Activated naive CD8-positive, alpha-beta T cell treated with anti-CD3 and anti-CD28 coated beads, Interleukin-2, amount 50 U/mL, for 24 hours (primary cell): Measurements from ENCODE around the gene FIG4.
"Not testable (repeated sequence)": the region's sequence is repeated elsewhere in the genome, so short reads cannot be mapped to it uniquely, and the experiment has no call there.

ENCODE experiments used
- ATAC-seq: fragments of 150-1000 bp; cut with Tn5 transposase; one replicate; pipeline ENCODE4 v1.10.0; 2021
- DNase-seq: peaks from one replicate; pipeline ENCODE4 v3.0.0; 2021
- H3K27ac Mint-ChIP-seq: one replicate; pipeline ENCODE4 v1.8.0; 2021; ENCODE audit warnings: mild to moderate bottlenecking, mixed read lengths
- H3K27me3 Mint-ChIP-seq: one replicate; pipeline ENCODE4 v1.8.0; 2021; ENCODE audit warnings: mixed read lengths
- H3K36me3 Mint-ChIP-seq: one replicate; pipeline ENCODE4 v1.8.0; 2021; ENCODE audit warnings: low read depth, mixed read lengths
- H3K4me1 Mint-ChIP-seq: one replicate; pipeline ENCODE4 v1.8.0; 2021; ENCODE audit warnings: mixed read lengths
- H3K4me3 Mint-ChIP-seq: one replicate; pipeline ENCODE4 v1.8.0; 2021; ENCODE audit warnings: mild to moderate bottlenecking, moderate library complexity, mixed read lengths
- H3K9me3 Mint-ChIP-seq: one replicate; pipeline ENCODE4 v1.8.0; 2021; ENCODE audit warnings: mixed read lengths

FIG4 gene

GRCh38 chr6:109816452-109817374 is 125.6 kb downstream of the FIG4 start:
- DNase-seq (no peak), ATAC-seq (no peak)
- Mint-ChIP-seq H3K9me3 (no peaks in the 10 kb centered on the region), H3K27ac (no peak overlapping the region), H3K36me3 (peaks cover 3% of the 10 kb centered on the region), H3K27me3 (no peaks in the 10 kb centered on the region), H3K4me3 (no peak overlapping the region), H3K4me1 (peaks cover 10% of the 10 kb centered on the region)

GRCh38 chr6:109820706-109821350 is 129.7 kb downstream of the FIG4 start:
- Mint-ChIP-seq H3K36me3 (peaks cover 8% of the 10 kb centered on the region), H3K27me3 (no peaks in the 10 kb centered on the region), H3K27ac (no peak overlapping the region), H3K4me3 (no peak overlapping the region), H3K9me3 (no peaks in the 10 kb centered on the region), H3K4me1 (peaks cover 10% of the 10 kb centered on the region)
- DNase-seq: no peak
- ATAC-seq: no peak

GRCh38 chr6:109821428-109821827 is 130.3 kb downstream of the FIG4 start:
- H3K27ac Mint-ChIP-seq: no peak overlapping the region
- DNase-seq (no peak), ATAC-seq (no peak)
- H3K4me1 Mint-ChIP-seq: peaks cover 10% of the 10 kb centered on the region
- no peak overlapping the region for H3K4me3 Mint-ChIP-seq
- H3K27me3 Mint-ChIP-seq: no peaks in the 10 kb centered on the region
- no peaks in the 10 kb centered on the region for H3K9me3 Mint-ChIP-seq
- H3K36me3 Mint-ChIP-seq: peaks cover 12% of the 10 kb centered on the region

- no peak for DNase-seq
- Mint-ChIP-seq H3K4me1 (peaks cover 10% of the 10 kb centered on the region), H3K4me3 (no peak overlapping the region), H3K27me3 (no peaks in the 10 kb centered on the region), H3K9me3 (no peaks in the 10 kb centered on the region), H3K36me3 (peaks cover 31% of the 10 kb centered on the region), H3K27ac (no peak overlapping the region)
- ATAC-seq: no peak
Measured at GRCh38 chr6:109824105-109824504, 133.0 kb downstream of the FIG4 start.

- Mint-ChIP-seq H3K4me1 (no peaks in the 10 kb centered on the region), H3K27ac (no peak overlapping the region), H3K36me3 (peaks cover 47% of the 10 kb centered on the region), H3K27me3 (no peaks in the 10 kb centered on the region), H3K4me3 (no peak overlapping the region), H3K9me3 (peaks cover 12% of the 10 kb centered on the region)
- ATAC-seq (no peak), DNase-seq (no peak)
Measured at GRCh38 chr6:109826551-109826950, 135.5 kb downstream of the FIG4 start.

GRCh38 chr6:109831352-109831751 is 140.3 kb downstream of the FIG4 start:
- not testable (repeated sequence) for H3K4me1 Mint-ChIP-seq, H3K4me3 Mint-ChIP-seq, DNase-seq, H3K27ac Mint-ChIP-seq, H3K27me3 Mint-ChIP-seq, ATAC-seq
- peaks cover 39% of the 10 kb centered on the region for H3K36me3 Mint-ChIP-seq
- peaks cover 18% of the 10 kb centered on the region for H3K9me3 Mint-ChIP-seq

GRCh38 chr6:109834131-109834530 is 143.0 kb downstream of the FIG4 start:
- peaks cover 18% of the 10 kb centered on the region for H3K9me3 Mint-ChIP-seq
- no peak for DNase-seq
- ATAC-seq: no peak
- no peak overlapping the region for H3K27ac Mint-ChIP-seq
- H3K36me3 Mint-ChIP-seq: peaks cover 18% of the 10 kb centered on the region
- H3K4me1 Mint-ChIP-seq: no peaks in the 10 kb centered on the region
- no peak overlapping the region for H3K4me3 Mint-ChIP-seq
- H3K27me3 Mint-ChIP-seq: no peaks in the 10 kb centered on the region

GRCh38 chr6:109834595-109835437 is 143.7 kb downstream of the FIG4 start:
- no peaks in the 10 kb centered on the region for H3K4me1 Mint-ChIP-seq
- peaks cover 11% of the 10 kb centered on the region for H3K36me3 Mint-ChIP-seq
- H3K4me3 Mint-ChIP-seq: no peak overlapping the region
- peaks cover 16% of the 10 kb centered on the region for H3K9me3 Mint-ChIP-seq
- no peak overlapping the region for H3K27ac Mint-ChIP-seq
- H3K27me3 Mint-ChIP-seq: no peaks in the 10 kb centered on the region
- DNase-seq: no peak
- ATAC-seq: no peak

- no peak overlapping the region for H3K27ac Mint-ChIP-seq
- no peaks in the 10 kb centered on the region for H3K4me1 Mint-ChIP-seq
- DNase-seq: no peak
- H3K27me3 Mint-ChIP-seq: no peaks in the 10 kb centered on the region
- H3K9me3 Mint-ChIP-seq: no peaks in the 10 kb centered on the region
- no peaks in the 10 kb centered on the region for H3K36me3 Mint-ChIP-seq
- H3K4me3 Mint-ChIP-seq: no peak overlapping the region
- no peak for ATAC-seq
Measured at GRCh38 chr6:109840034-109840433, 148.9 kb downstream of the FIG4 start.

GRCh38 chr6:109840796-109841195 is 149.7 kb downstream of the FIG4 start:
- Mint-ChIP-seq H3K27ac (no peak overlapping the region), H3K4me1 (no peaks in the 10 kb centered on the region), H3K4me3 (no peak overlapping the region), H3K27me3 (no peaks in the 10 kb centered on the region), H3K9me3 (no peaks in the 10 kb centered on the region), H3K36me3 (no peaks in the 10 kb centered on the region)
- ATAC-seq (no peak), DNase-seq (no peak)

GRCh38 chr6:109841869-109842268 is 150.8 kb downstream of the FIG4 start:
- H3K4me1 Mint-ChIP-seq: no peaks in the 10 kb centered on the region
- no peak overlapping the region for H3K27ac Mint-ChIP-seq

GRCh38 chr6:109852713-109853112 is 161.6 kb downstream of the FIG4 start:
- no peak for DNase-seq
- no peak for ATAC-seq
- Mint-ChIP-seq H3K4me1 (no peaks in the 10 kb centered on the region), H3K27ac (no peak overlapping the region), H3K9me3 (no peaks in the 10 kb centered on the region), H3K4me3 (no peak overlapping the region), H3K27me3 (no peaks in the 10 kb centered on the region), H3K36me3 (no peaks in the 10 kb centered on the region)

More at GRCh38 chr6:109841869-109842268, 150.8 kb downstream of the FIG4 start:
- Mint-ChIP-seq H3K4me3 (no peak overlapping the region), H3K36me3 (no peaks in the 10 kb centered on the region), H3K9me3 (no peaks in the 10 kb centered on the region), H3K27me3 (no peaks in the 10 kb centered on the region)
- no peak for ATAC-seq
- no peak for DNase-seq

GRCh38 chr6:109853426-109853825 is 162.3 kb downstream of the FIG4 start:
- no peak overlapping the region for H3K27ac Mint-ChIP-seq

GRCh38 chr6:109853951-109854350 is 162.9 kb downstream of the FIG4 start:
- Mint-ChIP-seq H3K4me3 (no peak overlapping the region), H3K27ac (no peak overlapping the region), H3K4me1 (no peaks in the 10 kb centered on the region), H3K36me3 (no peaks in the 10 kb centered on the region), H3K9me3 (no peaks in the 10 kb centered on the region), H3K27me3 (no peaks in the 10 kb centered on the region)
- DNase-seq (no peak), ATAC-seq (no peak)

More at GRCh38 chr6:109853426-109853825, 162.3 kb downstream of the FIG4 start:
- H3K4me1 Mint-ChIP-seq: no peaks in the 10 kb centered on the region
- no peaks in the 10 kb centered on the region for H3K36me3 Mint-ChIP-seq
- no peaks in the 10 kb centered on the region for H3K27me3 Mint-ChIP-seq
- H3K9me3 Mint-ChIP-seq: no peaks in the 10 kb centered on the region
- H3K4me3 Mint-ChIP-seq: no peak overlapping the region
- ATAC-seq: no peak
- DNase-seq: no peak
